ENCODE measurements around the gene PRODH2.

- TF ChIP-seq CTCF (IDR thresholded peaks at IDR 0.05) (no peak), POLR2A (IDR thresholded peaks at IDR 0.05) (no peak)
Measured at GRCh38 chr19:35797663-35798062, 15.0 kb downstream of the PRODH2 start.
